Type B pancreatic cell (in vitro differentiated cells): Measurements from ENCODE around the gene FRMD6. TPM values are rescaled to one million over a fixed set of nuclear protein-coding genes. Genes with fewer than 3 reads are reported as not detected.
"Not testable (repeated sequence)": the region's sequence is repeated elsewhere in the genome, so short reads cannot be mapped to it uniquely, and the experiment has no call there.

Experiments used
- DNase-seq: peaks from one replicate; pipeline ENCODE4 v3.0.0; 2021; ENCODE audit warnings: mixed read lengths; ENCODE audit not compliant: unreplicated experiment; ENCODE audit errors: extremely low spot score
- H3K27ac Mint-ChIP-seq: 2 replicates; pipeline ENCODE4 v1.8.0; 2021; ENCODE audit warnings: mild to moderate bottlenecking, mixed read lengths
- H3K27me3 Mint-ChIP-seq: 2 replicates; pipeline ENCODE4 v1.8.0; 2021; ENCODE audit warnings: mixed read lengths
- H3K36me3 Mint-ChIP-seq: 2 replicates; pipeline ENCODE4 v1.8.0; 2021; ENCODE audit warnings: mixed read lengths
- H3K4me1 Mint-ChIP-seq: one replicate; pipeline ENCODE4 v1.8.0; 2021; ENCODE audit warnings: mixed read lengths; ENCODE audit not compliant: unreplicated experiment
- H3K4me3 Mint-ChIP-seq: 2 replicates; pipeline ENCODE4 v1.8.0; 2021; ENCODE audit warnings: mild to moderate bottlenecking, mixed read lengths
- H3K9me3 Mint-ChIP-seq: 2 replicates; pipeline ENCODE4 v1.8.0; 2021; ENCODE audit warnings: mixed read lengths
- CTCF ChIP-seq: fragments of 200-600 bp; sonication (generic); conservative IDR thresholded peaks from 2 replicates; pipeline ENCODE4 v1.5.0; 2021; ENCODE audit warnings: antibody characterized with exemption, mild to moderate bottlenecking
- total RNA-seq: library from RNA; stranded (reverse); gene quantifications from 2 replicates; pipeline ENCODE4 v1.2.1, GENCODE V29; 2021; ENCODE audit warnings: low replicate concordance

Gene FRMD6
- total RNA-seq, 1 donor from 2014 or later: 71.3 TPM

- Mint-ChIP-seq H3K9me3 (peaks cover 6% of the 10 kb centered on the region), H3K27ac (no peak overlapping the region), H3K27me3 (no peaks in the 10 kb centered on the region), H3K4me1 (peaks cover 8% of the 10 kb centered on the region), H3K4me3 (no peak overlapping the region), H3K36me3 (no peaks in the 10 kb centered on the region)
- no peak for TF ChIP-seq CTCF
- no peak for DNase-seq
Observed at GRCh38 chr14:51628238-51628637, 23.5 kb upstream of the FRMD6 start.

- no peak for DNase-seq
- Mint-ChIP-seq H3K27ac (no peak overlapping the region), H3K27me3 (no peaks in the 10 kb centered on the region), H3K36me3 (no peaks in the 10 kb centered on the region), H3K4me1 (peaks cover 4% of the 10 kb centered on the region), H3K9me3 (peaks cover 6% of the 10 kb centered on the region), H3K4me3 (no peak overlapping the region)
- no peak for TF ChIP-seq CTCF
Observed at GRCh38 chr14:51630987-51631386, 20.7 kb upstream of the FRMD6 start.

GRCh38 chr14:51633298-51633697 is 18.4 kb upstream of the FRMD6 start:
- H3K36me3 Mint-ChIP-seq, DNase-seq, H3K27ac Mint-ChIP-seq, H3K4me3 Mint-ChIP-seq, H3K27me3 Mint-ChIP-seq: not testable (repeated sequence)
- Mint-ChIP-seq H3K4me1 (peaks cover 10% of the 10 kb centered on the region), H3K9me3 (peaks cover 10% of the 10 kb centered on the region)

GRCh38 chr14:51636109-51636508 is 15.6 kb upstream of the FRMD6 start:
- Mint-ChIP-seq H3K27me3 (no peaks in the 10 kb centered on the region), H3K4me1 (peaks cover 10% of the 10 kb centered on the region), H3K9me3 (peaks cover 10% of the 10 kb centered on the region), H3K36me3 (no peaks in the 10 kb centered on the region), H3K4me3 (no peak overlapping the region), H3K27ac (no peak overlapping the region)
- DNase-seq: no peak
- TF ChIP-seq CTCF: no peak

- DNase-seq: no peak
- Mint-ChIP-seq H3K27me3 (no peaks in the 10 kb centered on the region), H3K27ac (no peak overlapping the region)
Observed at GRCh38 chr14:51638071-51638944, 13.4 kb upstream of the FRMD6 start.

More at GRCh38 chr14:51638071-51638944, 13.4 kb upstream of the FRMD6 start:
- peaks cover 8% of the 10 kb centered on the region for H3K36me3 Mint-ChIP-seq
- H3K4me1 Mint-ChIP-seq: peaks cover 15% of the 10 kb centered on the region
- H3K9me3 Mint-ChIP-seq: peaks cover 5% of the 10 kb centered on the region
- TF ChIP-seq CTCF: no peak
- H3K4me3 Mint-ChIP-seq: no peak overlapping the region
